ENCODE results near the gene VSIG1.

GRCh38 chrX:108068121-108068520, 23.3 kb downstream of the VSIG1 start:
- TF ChIP-seq CTCF (IDR thresholded peaks at IDR 0.05; ENCODE audit: low read length) (no peak), EZH2 (IDR thresholded peaks at IDR 0.05; ENCODE audit: borderline replicate concordance, low read length) (no peak)
